Measurements from ENCODE around the gene ZDHHC13.

Gene ZDHHC13

DNA sequence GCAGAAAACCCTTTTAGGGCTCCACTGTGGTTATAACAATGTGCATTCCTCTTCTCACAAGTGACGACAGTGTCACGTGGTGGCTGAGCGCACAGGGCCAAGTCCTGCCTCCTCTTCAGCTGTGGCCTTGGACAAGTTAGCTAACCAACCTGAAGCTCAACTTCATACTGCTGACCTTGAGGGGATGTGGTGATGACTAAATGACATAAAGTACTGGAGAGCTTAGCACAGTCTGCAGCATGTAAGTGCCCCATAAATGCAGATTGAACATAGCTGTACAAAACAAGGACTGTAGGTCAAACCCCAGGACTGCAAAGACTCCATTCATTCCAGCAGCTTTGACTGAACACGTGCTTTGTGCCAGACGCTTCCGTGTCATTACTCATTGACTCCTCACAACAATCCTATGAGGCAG lies 36.4 kb upstream of the ZDHHC13 start (continued):
- no peak for TF ChIP-seq ZNF8 (CRISPR knock-in tag; IDR thresholded peaks at IDR 0.05)

DNA sequence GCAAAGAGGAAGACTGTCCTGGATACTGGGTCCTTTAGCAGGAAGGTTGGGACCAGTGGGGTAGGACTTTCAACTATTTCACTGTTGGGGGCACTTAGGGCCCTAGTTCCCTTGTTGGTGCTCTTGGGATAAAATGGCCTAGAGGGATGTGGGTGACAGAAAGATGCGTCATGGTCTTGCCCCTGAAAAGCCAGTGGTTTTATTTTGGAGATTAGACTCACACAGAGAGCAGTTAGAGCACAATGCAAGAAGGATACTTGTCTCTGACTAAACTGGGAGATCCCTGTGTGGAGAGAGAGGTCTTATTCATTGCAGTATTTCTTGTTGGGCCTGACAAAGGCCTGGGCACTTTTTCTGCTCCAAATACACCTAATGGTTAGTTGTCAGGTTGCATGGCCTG lies 33.8 kb upstream of the ZDHHC13 start:
- TF ChIP-seq ZNF70 (CRISPR knock-in tag; IDR thresholded peaks at IDR 0.05) (no peak), RARB (CRISPR knock-in tag; IDR thresholded peaks at IDR 0.05) (no peak)
- ATAC-seq, result no peak

DNA sequence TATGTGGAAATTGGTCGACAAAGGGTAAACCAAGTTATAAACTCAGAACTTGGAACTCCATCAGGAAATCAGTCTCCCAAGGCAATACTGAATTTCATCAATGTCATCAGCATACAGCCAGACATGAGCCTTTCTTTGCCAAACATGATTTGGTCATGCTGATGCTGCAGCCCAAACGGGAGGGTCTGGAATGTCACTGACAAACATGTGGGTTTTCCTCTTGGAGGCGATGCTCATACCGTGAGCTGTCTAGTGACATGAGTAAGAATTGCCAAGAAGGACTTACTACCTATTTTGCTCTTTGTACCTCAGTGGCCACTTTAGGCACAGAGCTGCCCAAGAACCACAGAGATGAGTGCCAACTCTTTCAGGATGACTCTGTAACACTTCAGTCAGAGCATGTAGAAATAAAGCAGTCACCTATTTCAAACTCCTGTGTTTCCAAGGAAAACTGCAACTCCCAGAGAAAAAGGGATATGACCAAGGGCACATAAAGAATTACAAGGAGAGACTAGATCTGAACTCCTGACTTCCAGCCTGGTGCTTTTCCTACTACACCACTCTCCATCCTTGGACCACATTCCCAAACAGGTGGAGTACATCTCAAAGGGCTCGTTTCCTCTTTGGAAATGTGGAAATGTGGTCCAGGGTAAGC lies 32.2 kb upstream of the ZDHHC13 start:
- ATAC-seq, result no peak
- no peak for TF ChIP-seq TOX (CRISPR knock-in tag; IDR thresholded peaks at IDR 0.05; ENCODE audit: borderline replicate concordance)
- no peak for TF ChIP-seq BACH2 (CRISPR knock-in tag; IDR thresholded peaks at IDR 0.05; ENCODE audit: borderline replicate concordance)
- TF ChIP-seq ZNF565 (CRISPR knock-in tag; conservative IDR thresholded peaks at IDR 0.05; ENCODE audit: low read depth), result no peak
- TF ChIP-seq, protein P1, sequence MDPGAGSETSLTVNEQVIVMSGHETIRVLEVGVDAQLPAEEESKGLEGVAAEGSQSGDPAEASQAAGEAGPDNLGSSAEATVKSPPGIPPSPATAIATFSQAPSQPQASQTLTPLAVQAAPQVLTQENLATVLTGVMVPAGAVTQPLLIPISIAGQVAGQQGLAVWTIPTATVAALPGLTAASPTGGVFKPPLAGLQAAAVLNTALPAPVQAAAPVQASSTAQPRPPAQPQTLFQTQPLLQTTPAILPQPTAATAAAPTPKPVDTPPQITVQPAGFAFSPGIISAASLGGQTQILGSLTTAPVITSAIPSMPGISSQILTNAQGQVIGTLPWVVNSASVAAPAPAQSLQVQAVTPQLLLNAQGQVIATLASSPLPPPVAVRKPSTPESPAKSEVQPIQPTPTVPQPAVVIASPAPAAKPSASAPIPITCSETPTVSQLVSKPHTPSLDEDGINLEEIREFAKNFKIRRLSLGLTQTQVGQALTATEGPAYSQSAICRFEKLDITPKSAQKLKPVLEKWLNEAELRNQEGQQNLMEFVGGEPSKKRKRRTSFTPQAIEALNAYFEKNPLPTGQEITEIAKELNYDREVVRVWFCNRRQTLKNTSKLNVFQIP (CRISPR knock-in tag; IDR thresholded peaks at IDR 0.05; ENCODE audit: borderline replicate concordance, low read depth), result no peak
- no peak for TF ChIP-seq ZC3H10 (CRISPR knock-in tag; IDR thresholded peaks at IDR 0.05)
- TF ChIP-seq, protein P2, sequence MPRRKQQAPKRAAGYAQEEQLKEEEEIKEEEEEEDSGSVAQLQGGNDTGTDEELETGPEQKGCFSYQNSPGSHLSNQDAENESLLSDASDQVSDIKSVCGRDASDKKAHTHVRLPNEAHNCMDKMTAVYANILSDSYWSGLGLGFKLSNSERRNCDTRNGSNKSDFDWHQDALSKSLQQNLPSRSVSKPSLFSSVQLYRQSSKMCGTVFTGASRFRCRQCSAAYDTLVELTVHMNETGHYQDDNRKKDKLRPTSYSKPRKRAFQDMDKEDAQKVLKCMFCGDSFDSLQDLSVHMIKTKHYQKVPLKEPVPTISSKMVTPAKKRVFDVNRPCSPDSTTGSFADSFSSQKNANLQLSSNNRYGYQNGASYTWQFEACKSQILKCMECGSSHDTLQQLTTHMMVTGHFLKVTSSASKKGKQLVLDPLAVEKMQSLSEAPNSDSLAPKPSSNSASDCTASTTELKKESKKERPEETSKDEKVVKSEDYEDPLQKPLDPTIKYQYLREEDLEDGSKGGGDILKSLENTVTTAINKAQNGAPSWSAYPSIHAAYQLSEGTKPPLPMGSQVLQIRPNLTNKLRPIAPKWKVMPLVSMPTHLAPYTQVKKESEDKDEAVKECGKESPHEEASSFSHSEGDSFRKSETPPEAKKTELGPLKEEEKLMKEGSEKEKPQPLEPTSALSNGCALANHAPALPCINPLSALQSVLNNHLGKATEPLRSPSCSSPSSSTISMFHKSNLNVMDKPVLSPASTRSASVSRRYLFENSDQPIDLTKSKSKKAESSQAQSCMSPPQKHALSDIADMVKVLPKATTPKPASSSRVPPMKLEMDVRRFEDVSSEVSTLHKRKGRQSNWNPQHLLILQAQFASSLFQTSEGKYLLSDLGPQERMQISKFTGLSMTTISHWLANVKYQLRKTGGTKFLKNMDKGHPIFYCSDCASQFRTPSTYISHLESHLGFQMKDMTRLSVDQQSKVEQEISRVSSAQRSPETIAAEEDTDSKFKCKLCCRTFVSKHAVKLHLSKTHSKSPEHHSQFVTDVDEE (CRISPR knock-in tag; IDR thresholded peaks at IDR 0.05), result no peak
- TF ChIP-seq PPARA (CRISPR knock-in tag; IDR thresholded peaks at IDR 0.05; ENCODE audit: borderline replicate concordance), result no peak
- no peak for TF ChIP-seq ESRRG (CRISPR knock-in tag; IDR thresholded peaks at IDR 0.05)
- TF ChIP-seq ZNF70 (CRISPR knock-in tag; IDR thresholded peaks at IDR 0.05), result no peak
- no peak for TF ChIP-seq ARNTL (CRISPR knock-in tag; IDR thresholded peaks at IDR 0.05; ENCODE audit: borderline replicate concordance, low read depth)
- TF ChIP-seq GLIS3 (CRISPR knock-in tag; IDR thresholded peaks at IDR 0.05), result no peak
- TF ChIP-seq, protein P3, sequence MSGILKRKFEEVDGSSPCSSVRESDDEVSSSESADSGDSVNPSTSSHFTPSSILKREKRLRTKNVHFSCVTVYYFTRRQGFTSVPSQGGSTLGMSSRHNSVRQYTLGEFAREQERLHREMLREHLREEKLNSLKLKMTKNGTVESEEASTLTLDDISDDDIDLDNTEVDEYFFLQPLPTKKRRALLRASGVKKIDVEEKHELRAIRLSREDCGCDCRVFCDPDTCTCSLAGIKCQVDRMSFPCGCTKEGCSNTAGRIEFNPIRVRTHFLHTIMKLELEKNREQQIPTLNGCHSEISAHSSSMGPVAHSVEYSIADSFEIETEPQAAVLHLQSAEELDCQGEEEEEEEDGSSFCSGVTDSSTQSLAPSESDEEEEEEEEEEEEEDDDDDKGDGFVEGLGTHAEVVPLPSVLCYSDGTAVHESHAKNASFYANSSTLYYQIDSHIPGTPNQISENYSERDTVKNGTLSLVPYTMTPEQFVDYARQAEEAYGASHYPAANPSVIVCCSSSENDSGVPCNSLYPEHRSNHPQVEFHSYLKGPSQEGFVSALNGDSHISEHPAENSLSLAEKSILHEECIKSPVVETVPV (CRISPR knock-in tag; IDR thresholded peaks at IDR 0.05), result no peak

DNA sequence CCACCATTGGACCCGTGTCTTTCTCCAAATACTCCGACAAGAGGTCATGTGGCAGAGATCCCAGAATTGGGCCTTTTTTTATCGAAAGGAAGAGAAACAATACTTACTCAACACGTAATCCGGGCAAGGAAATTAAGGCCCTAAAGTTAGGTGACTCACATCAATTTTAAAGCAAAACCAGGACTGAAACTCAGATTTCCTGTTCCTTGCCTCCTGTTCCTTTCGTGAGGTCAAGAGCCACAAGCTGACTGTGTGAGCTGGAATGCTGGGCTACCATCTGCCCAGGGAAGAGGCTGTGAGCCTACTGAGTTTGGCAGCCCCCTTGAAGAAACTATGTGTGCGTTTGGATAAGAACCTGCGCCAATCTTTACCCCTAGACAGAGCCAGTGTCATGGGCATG lies 29.3 kb upstream of the ZDHHC13 start:
- TF ChIP-seq SNAI2 (CRISPR knock-in tag; IDR thresholded peaks at IDR 0.05) (no peak), ZNF70 (CRISPR knock-in tag; IDR thresholded peaks at IDR 0.05) (no peak), BACH2 (CRISPR knock-in tag; IDR thresholded peaks at IDR 0.05; ENCODE audit: borderline replicate concordance) (no peak), TCF4 (CRISPR knock-in tag; IDR thresholded peaks at IDR 0.05; ENCODE audit: borderline replicate concordance) (no peak), RARB (CRISPR knock-in tag; IDR thresholded peaks at IDR 0.05) (no peak)
- ATAC-seq, result peak; percentile 59; the same call in 2 of the 3 replicates

DNA sequence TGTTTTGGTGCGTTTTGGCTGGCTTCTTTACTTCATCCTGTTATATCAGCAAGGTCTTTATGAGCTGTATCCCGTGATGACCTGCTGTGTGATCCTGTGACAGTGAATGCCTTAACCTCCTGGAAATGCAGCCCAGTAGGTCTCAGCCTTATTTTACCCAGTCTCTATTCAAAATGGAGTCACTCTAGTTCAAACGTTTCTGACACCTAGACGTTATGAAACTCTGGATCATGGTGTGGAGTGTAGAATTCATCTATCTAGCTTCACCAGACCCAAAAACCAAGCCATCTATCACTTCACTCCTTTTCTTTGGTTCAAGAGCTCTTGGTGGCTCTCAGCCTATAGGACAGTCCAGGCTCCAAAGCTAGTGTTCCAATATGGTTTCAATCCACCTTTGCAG lies 28.2 kb upstream of the ZDHHC13 start:
- no peak for ATAC-seq
- TF ChIP-seq BACH2 (CRISPR knock-in tag; IDR thresholded peaks at IDR 0.05; ENCODE audit: borderline replicate concordance), result no peak
- TF ChIP-seq CSDC2 (CRISPR knock-in tag; IDR thresholded peaks at IDR 0.05), result no peak
- TF ChIP-seq RARB (CRISPR knock-in tag; IDR thresholded peaks at IDR 0.05), result no peak
- no peak for TF ChIP-seq OSR1 (CRISPR knock-in tag; IDR thresholded peaks at IDR 0.05)
- no peak for TF ChIP-seq GLIS3 (CRISPR knock-in tag; IDR thresholded peaks at IDR 0.05)
- TF ChIP-seq ARNTL (CRISPR knock-in tag; IDR thresholded peaks at IDR 0.05; ENCODE audit: borderline replicate concordance, low read depth), result no peak
- no peak for TF ChIP-seq ESRRG (CRISPR knock-in tag; IDR thresholded peaks at IDR 0.05)
- TF ChIP-seq TCF4 (CRISPR knock-in tag; IDR thresholded peaks at IDR 0.05; ENCODE audit: borderline replicate concordance), result no peak
- no peak for TF ChIP-seq TOX (CRISPR knock-in tag; IDR thresholded peaks at IDR 0.05; ENCODE audit: borderline replicate concordance)
- TF ChIP-seq ZC3H10 (CRISPR knock-in tag; IDR thresholded peaks at IDR 0.05), result no peak

DNA sequence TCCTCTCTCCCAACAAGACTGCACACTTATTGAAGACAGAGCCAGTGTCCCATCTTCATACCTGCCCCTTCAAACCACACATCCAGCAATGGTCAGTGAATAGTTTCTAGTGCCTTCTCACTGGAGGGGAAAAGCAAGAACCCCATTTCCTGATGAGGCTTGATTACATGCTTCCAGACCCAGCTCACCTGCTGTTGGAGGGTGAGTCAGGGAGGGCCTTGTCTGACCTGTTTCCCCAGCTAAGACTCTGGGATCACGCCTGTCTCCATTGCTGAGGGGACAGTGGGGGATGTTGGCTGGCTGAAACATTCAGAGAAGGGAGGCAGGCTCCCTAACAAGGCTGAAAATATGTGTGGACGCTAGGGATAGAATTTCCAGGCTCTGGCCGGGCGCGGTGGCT lies 27.5 kb upstream of the ZDHHC13 start:
- no peak for ATAC-seq
- TF ChIP-seq ARNTL (CRISPR knock-in tag; IDR thresholded peaks at IDR 0.05; ENCODE audit: borderline replicate concordance, low read depth), result no peak
- TF ChIP-seq ZNF565 (CRISPR knock-in tag; conservative IDR thresholded peaks at IDR 0.05; ENCODE audit: low read depth), result no peak
- TF ChIP-seq, protein P4, sequence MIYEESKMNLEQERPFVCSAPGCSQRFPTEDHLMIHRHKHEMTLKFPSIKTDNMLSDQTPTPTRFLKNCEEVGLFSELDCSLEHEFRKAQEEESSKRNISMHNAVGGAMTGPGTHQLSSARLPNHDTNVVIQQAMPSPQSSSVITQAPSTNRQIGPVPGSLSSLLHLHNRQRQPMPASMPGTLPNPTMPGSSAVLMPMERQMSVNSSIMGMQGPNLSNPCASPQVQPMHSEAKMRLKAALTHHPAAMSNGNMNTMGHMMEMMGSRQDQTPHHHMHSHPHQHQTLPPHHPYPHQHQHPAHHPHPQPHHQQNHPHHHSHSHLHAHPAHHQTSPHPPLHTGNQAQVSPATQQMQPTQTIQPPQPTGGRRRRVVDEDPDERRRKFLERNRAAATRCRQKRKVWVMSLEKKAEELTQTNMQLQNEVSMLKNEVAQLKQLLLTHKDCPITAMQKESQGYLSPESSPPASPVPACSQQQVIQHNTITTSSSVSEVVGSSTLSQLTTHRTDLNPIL (CRISPR knock-in tag; IDR thresholded peaks at IDR 0.05; ENCODE audit: low read depth), result no peak
- TF ChIP-seq CSDC2 (CRISPR knock-in tag; IDR thresholded peaks at IDR 0.05), result no peak
- no peak for TF ChIP-seq ESRRG (CRISPR knock-in tag; IDR thresholded peaks at IDR 0.05)
- TF ChIP-seq, protein P2 (CRISPR knock-in tag; IDR thresholded peaks at IDR 0.05), result no peak
- TF ChIP-seq, protein P1 (CRISPR knock-in tag; IDR thresholded peaks at IDR 0.05; ENCODE audit: borderline replicate concordance, low read depth), result no peak
